ENCODE results near the gene ZNF326.
A peak's percentile ranks its signal among the peaks of the same experiment; 100 is the strongest.

Gene ZNF326

DNA sequence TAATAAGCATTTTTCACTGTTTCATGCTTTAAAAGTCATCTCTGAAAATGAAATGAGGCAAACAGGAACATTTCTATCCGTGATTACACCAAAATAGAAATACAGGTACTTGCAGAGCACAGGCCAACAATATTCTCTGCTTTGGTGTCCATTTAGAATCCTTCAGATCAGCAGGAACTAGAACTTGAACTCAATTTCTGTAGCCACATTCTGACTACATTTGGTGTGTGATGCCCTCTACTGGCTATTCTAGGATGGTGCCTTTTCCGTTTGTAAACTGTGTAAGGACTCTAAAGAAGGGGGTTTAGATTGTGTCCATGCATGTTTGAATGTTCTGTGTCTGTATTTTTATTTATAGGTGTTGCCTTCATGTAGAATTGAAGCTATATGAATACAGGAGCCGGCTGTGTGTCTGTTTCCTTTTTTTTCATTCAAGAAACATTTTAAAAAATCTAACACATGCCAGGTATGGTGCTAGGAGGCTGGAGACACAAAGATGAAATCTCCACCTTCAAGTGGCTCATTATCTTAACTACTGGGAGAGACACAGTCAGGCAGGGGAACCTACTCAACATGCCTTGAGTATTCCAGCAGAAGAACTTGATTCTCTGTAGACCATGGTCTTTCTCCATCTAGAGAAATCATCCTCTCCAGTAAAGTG is 7.6 kb upstream of the ZNF326 start:
- in situ Hi-C loops (cut with MboI; ENCODE audit: low pct_unique_long_range_greater_than_20kb, low sequenced_read_pairs, unreplicated experiment) = loop anchor here (25.0 kb wide), 1 partner anchor 350 kb away; the partner anchor contains the start of gene LRRC8C
- TF ChIP-seq, protein P1, sequence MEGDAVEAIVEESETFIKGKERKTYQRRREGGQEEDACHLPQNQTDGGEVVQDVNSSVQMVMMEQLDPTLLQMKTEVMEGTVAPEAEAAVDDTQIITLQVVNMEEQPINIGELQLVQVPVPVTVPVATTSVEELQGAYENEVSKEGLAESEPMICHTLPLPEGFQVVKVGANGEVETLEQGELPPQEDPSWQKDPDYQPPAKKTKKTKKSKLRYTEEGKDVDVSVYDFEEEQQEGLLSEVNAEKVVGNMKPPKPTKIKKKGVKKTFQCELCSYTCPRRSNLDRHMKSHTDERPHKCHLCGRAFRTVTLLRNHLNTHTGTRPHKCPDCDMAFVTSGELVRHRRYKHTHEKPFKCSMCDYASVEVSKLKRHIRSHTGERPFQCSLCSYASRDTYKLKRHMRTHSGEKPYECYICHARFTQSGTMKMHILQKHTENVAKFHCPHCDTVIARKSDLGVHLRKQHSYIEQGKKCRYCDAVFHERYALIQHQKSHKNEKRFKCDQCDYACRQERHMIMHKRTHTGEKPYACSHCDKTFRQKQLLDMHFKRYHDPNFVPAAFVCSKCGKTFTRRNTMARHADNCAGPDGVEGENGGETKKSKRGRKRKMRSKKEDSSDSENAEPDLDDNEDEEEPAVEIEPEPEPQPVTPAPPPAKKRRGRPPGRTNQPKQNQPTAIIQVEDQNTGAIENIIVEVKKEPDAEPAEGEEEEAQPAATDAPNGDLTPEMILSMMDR (IDR thresholded peaks at IDR 0.05; ENCODE audit: extremely low read depth, insufficient read depth, missing control alignments) = peak; percentile 80
- peak; percentile 86 for DNase-seq (ENCODE audit: low spot score)

DNA sequence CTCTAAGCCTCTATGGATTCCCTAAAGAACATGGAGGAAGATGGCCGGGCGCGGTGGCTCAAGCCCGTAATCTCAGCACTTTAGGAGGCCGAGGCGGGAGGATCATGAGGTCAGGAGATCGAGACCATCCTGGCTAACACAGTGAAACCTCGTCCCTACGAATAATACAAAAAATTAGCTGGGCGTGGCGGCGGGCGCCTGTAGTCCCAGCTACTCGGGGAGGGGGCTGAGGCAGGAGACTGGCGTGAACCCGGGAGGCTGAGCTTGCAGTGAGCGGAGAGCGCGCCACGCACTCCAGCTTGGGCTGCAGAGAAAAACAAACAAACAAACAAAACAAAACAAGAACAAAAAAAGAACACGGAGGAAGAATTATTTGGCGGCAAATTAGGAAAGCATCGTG is 5.8 kb upstream of the ZNF326 start:
- no peak for DNase-seq (ENCODE audit: low spot score)
- in situ Hi-C loops (cut with MboI; ENCODE audit: low pct_unique_long_range_greater_than_20kb, low sequenced_read_pairs, unreplicated experiment) = loop anchor here (25.0 kb wide), 1 partner anchor 352 kb away; the partner anchor contains the start of gene LRRC8C
- TF ChIP-seq, protein P1 (IDR thresholded peaks at IDR 0.05; ENCODE audit: extremely low read depth, insufficient read depth, missing control alignments) = no peak

DNA sequence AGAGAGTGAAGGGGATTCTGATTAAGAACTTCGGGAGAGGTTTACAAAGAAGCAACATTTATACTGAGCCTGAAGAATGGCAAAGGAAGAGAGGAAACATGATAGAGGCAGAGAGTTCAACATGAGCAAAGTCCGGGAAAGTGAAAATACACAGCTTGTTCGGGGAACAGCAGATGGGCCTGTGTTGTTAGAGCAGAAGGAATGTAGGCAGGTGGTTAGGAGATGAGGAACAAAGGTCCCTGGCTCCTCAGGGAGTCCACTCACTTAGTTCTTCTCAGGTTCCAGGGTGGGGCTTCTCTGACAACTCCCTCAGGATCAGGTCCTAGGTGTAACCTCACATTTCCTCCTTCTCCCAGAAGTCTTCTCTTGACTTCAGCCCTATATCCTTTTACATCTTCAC is 5.1 kb upstream of the ZNF326 start:
- no peak for DNase-seq (ENCODE audit: low spot score)
- TF ChIP-seq, protein P1 (IDR thresholded peaks at IDR 0.05; ENCODE audit: extremely low read depth, insufficient read depth, missing control alignments) = no peak
- in situ Hi-C loops (cut with MboI; ENCODE audit: low pct_unique_long_range_greater_than_20kb, low sequenced_read_pairs, unreplicated experiment) = loop anchor here (5.0 to 25.0 kb wide), 2 partner anchors 187 to 352 kb away; partner anchors contain the start of gene LRRC8C

DNA sequence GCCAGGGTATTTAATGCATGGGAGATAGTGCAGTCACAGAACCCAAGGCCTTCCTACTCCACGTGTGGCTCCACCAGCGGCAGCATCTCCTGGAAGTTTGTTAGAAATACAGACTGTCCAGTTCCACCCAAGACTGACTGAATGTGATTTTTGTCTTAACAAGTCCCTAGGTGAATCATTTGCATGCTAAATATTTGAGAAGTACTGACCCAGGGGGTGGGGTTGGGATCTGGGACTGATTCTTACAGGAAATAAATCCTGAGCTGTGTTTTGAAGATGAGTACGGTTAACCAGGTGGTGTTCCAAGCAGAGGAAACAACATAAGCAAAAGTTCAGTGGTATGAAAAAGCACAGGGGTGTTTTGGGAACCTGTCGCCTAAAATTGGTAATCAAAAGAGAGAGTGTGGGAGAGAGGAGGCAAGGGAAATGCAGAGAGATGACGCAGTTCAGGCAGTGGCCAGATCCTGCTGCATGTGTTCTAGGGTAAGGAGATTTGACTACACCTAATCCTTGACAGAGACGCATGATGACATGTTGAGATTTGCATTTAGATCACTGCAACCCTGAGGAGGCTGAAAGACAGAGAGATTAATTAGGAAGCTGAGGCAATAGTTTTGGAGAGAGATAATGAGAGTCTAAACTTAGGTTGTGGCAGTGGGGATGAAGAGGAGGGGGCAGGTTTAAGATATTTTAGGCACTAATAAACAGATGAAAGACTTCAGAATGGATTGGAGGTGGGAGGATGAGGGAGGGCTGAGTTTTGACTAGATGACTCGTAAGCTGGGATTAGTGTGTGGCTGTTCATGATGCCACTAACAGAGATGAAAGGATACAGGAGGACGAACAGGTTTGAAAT is 3.7 kb upstream of the ZNF326 start:
- TF ChIP-seq, protein P1 (IDR thresholded peaks at IDR 0.05; ENCODE audit: extremely low read depth, insufficient read depth, missing control alignments) = no peak
- no peak for DNase-seq (ENCODE audit: low spot score)
- in situ Hi-C loops (cut with MboI; ENCODE audit: low pct_unique_long_range_greater_than_20kb, low sequenced_read_pairs, unreplicated experiment) = loop anchor here (5.0 to 25.0 kb wide), 2 partner anchors 189 to 354 kb away; partner anchors contain the start of gene LRRC8C

DNA sequence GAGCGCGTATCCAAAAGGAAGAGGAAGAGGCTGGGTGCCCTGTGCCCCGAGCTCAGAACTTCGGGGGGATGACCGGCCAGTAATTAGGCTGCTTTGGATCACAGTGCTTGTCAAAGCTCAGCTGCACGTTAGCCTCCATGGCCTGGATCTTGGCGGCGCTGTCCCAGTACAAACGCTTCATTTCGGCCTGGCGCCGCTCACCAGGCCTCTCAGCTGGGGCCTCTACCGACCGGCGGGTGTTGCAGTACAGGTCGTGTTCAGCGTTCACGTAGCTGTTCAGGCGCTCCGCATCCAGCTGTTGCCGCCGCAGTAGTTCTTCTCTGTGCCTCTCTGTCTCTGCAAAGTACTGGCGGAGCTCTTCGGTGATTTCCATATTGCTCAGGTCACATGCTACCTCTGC is 1.4 kb upstream of the ZNF326 start:
- DNase-seq (ENCODE audit: low spot score) = no peak
- in situ Hi-C loops (cut with MboI; ENCODE audit: low pct_unique_long_range_greater_than_20kb, low sequenced_read_pairs, unreplicated experiment) = loop anchor here (5.0 to 25.0 kb wide), 2 partner anchors 191 to 356 kb away; partner anchors contain the start of gene LRRC8C

More for the DNA sequence above, 1.4 kb upstream of the ZNF326 start:
- TF ChIP-seq, protein P1 (IDR thresholded peaks at IDR 0.05; ENCODE audit: extremely low read depth, insufficient read depth, missing control alignments) = no peak
